Left lung (tissue), 14 donors: ENCODE measurements around the gene GFI1B. TPM values are rescaled to one million over a fixed set of nuclear protein-coding genes. Genes with fewer than 3 reads are reported as not detected.

ENCODE experiments used
- ATAC-seq: fragments of 200-7000 bp; cut with Tn5 transposase; one replicate; pipeline ENCODE4 v1.9.1; 2020; ENCODE audit warnings: moderate library complexity
- DNase-seq, 4 donors: peaks; one replicate each; pipeline ENCODE4 v3.0.0-alpha.2; 2013 to 2020
- H3K27ac ChIP-seq, 2 donors: fragments of 200-600 bp; sonication (generic) in 1 of 2; one replicate each; pipeline versions ENCODE4 v1.5.0 to v1.8.0; 2020 to 2021
- H3K27me3 ChIP-seq, 2 donors: fragments of 200-600 bp; sonication (generic) in 1 of 2; one replicate each; pipeline versions ENCODE4 v1.5.0 to v1.8.0; 2020 to 2021
- H3K36me3 ChIP-seq, 2 donors: fragments of 200-600 bp; sonication (generic) in 1 of 2; one replicate each; pipeline versions ENCODE4 v1.5.0 to v1.8.0; 2020 to 2021
- H3K4me1 ChIP-seq, 2 donors: fragments of 200-600 bp; one replicate each; pipeline ENCODE4 v1.8.0; 2021
- H3K4me3 ChIP-seq, 2 donors: fragments of 200-600 bp; sonication (generic) in 1 of 2; one replicate each; pipeline versions ENCODE4 v1.5.0 to v1.8.0; 2020 to 2021; ENCODE audit warnings: mild to moderate bottlenecking in 1 of 2
- H3K9me3 ChIP-seq, 2 donors: fragments of 200-600 bp; sonication (generic) in 1 of 2; one replicate each; pipeline versions ENCODE4 v1.5.0 to v1.8.0; 2020 to 2021
- CTCF ChIP-seq, 2 donors: fragments of 200-600 bp; sonication (generic) in 1 of 2; IDR thresholded peaks; one replicate each; pipeline versions ENCODE4 v1.5.0 to v1.8.0; 2021; ENCODE audit warnings: antibody characterized with exemption in 2 of 2
- intact Hi-C, 2 donors: fragments of 100-400 bp; cut with DNase I; formaldehyde crosslinking; loops; one replicate each; pipeline versions ENCODE4 v1.11.2 to v1.14.2; 2022
- long read RNA-seq, 12 donors: library from polyadenylated mRNA in 2 of 12; unstranded in 2 of 12; transcript quantifications; one replicate each; pipeline ENCODE4 v2.0.0 and lab custom pipeline, GENCODE V29; 2019 to 2026
- polyA plus RNA-seq, 6 donors: library from polyadenylated mRNA; unstranded; fragments of 120-200 nt; gene quantifications; one replicate each; pipeline ENCODE4 v1.2.1, GENCODE V29; 2013; ENCODE audit not compliant: insufficient read length in 6 of 6
- total RNA-seq, 2 donors: library from RNA; stranded (reverse); fragmentation: NEBNext Ultra II Directional; extraction: Animal tissue kit (Norgen Biotek cat#: 25700); gene quantifications; one replicate each; pipeline ENCODE4 v1.2.1, GENCODE V29; 2021
- donor health status: DM: no; HTN: yes; CAD: no.
- donor health status: DM: no; HTN: no; CAD: no.

Gene GFI1B
- total RNA-seq (under 1 TPM; 0.18 to 0.90 TPM), polyA plus RNA-seq (1 to 10 TPM in 5 of 6 donors, under 1 TPM in 1; 0.77 to 1.4 (median 1.3) TPM)
- long read RNA-seq, donor 1, partial matches to known transcripts, result 0 of 3 reads
- long read RNA-seq, donor 1, other reads (novel, unspliced or antisense), result 0 of 3 reads
- long read RNA-seq, donor 2, result 0 reads
- long read RNA-seq, donor 3, partial matches to known transcripts, result 0 of 1 reads
- long read RNA-seq, donor 3, other reads (novel, unspliced or antisense), result 0 of 1 reads
- long read RNA-seq, donor 4, partial matches to known transcripts, result 0 of 1 reads
- long read RNA-seq, donor 4, other reads (novel, unspliced or antisense), result 0 of 1 reads
- long read RNA-seq, donor 5, result 0 reads
- long read RNA-seq, donor 6, result 0 reads
- long read RNA-seq, donor 7, result 0 reads
- long read RNA-seq, donor 8, result 0 reads
- long read RNA-seq, donor 9, result 0 reads
- long read RNA-seq, donor 10, partial matches to known transcripts, result 0 of 1 reads
- long read RNA-seq, donor 10, other reads (novel, unspliced or antisense), result 0 of 1 reads
- long read RNA-seq, donor 11, partial matches to known transcripts, result 32 of 37 reads
- long read RNA-seq, donor 11, other reads (novel, unspliced or antisense), result 5 of 37 reads
- long read RNA-seq, donor 12, partial matches to known transcripts, result 0 of 1 reads
- long read RNA-seq, donor 12, other reads (novel, unspliced or antisense), result 0 of 1 reads

GRCh38 chr9:132978451-132979131 is at the start of gene GFI1B:
TSS of gene GFI1B (plus strand) at chr9:132978694. CDS start at chr9:132986679, 7,985 bp downstream.
- intact Hi-C loops, result no loop called here
- TF ChIP-seq CTCF (IDR thresholded peaks at IDR 0.05), result no peak
- no peak within 1 kb of the TSS for H3K27ac ChIP-seq
- H3K4me1 ChIP-seq, result peaks cover 0 to 4% of the 10 kb centered on the region in 2 donors
- ATAC-seq (peak; percentile 47), DNase-seq (no peak)
- no peaks in the 10 kb centered on the region for H3K36me3 ChIP-seq
- H3K9me3 ChIP-seq, result no peaks in the 10 kb centered on the region
- H3K27me3 ChIP-seq, result peaks cover 22 to 81% of the 10 kb centered on the region in 2 donors
- no peak within 1 kb of the TSS for H3K4me3 ChIP-seq

GRCh38 chr9:132931178-132931735 is 47.2 kb upstream of the GFI1B start:
- TF ChIP-seq CTCF (IDR thresholded peaks at IDR 0.05), result no peak
- Histone ChIP-seq H3K27me3 (no peaks in the 10 kb centered on the region), H3K27ac (no peak overlapping the region), H3K36me3 (peaks cover 2 to 38% of the 10 kb centered on the region in 2 donors), H3K4me3 (no peak overlapping the region), H3K9me3 (no peaks in the 10 kb centered on the region), H3K4me1 (no peaks in the 10 kb centered on the region)
- DNase-seq, result no peak
- ATAC-seq, result no peak
- intact Hi-C loops, result no loop called here

GRCh38 chr9:132935026-132935425 is 43.5 kb upstream of the GFI1B start:
- Histone ChIP-seq H3K4me3 (no peak overlapping the region), H3K27me3 (no peaks in the 10 kb centered on the region), H3K4me1 (no peaks in the 10 kb centered on the region), H3K9me3 (no peaks in the 10 kb centered on the region), H3K27ac (no peak overlapping the region), H3K36me3 (peaks cover 0 to 11% of the 10 kb centered on the region in 2 donors)
- ATAC-seq, result no peak
- DNase-seq, result no peak
- intact Hi-C loops, result no loop called here
- TF ChIP-seq CTCF (IDR thresholded peaks at IDR 0.05), result no peak

GRCh38 chr9:132937463-132937901 is 41.0 kb upstream of the GFI1B start:
- TF ChIP-seq CTCF (IDR thresholded peaks at IDR 0.05), result no peak

More at GRCh38 chr9:132937463-132937901, 41.0 kb upstream of the GFI1B start:
- Histone ChIP-seq H3K9me3 (no peaks in the 10 kb centered on the region), H3K4me1 (peaks cover 3 to 12% of the 10 kb centered on the region in 2 donors), H3K27ac (no peak overlapping the region), H3K36me3 (peaks cover 0 to 11% of the 10 kb centered on the region in 2 donors), H3K27me3 (no peaks in the 10 kb centered on the region), H3K4me3 (no peak overlapping the region)
- intact Hi-C loops, result no loop called here
- DNase-seq (no peak), ATAC-seq (no peak)
